Bronchial epithelial cell (primary cell): Measurements from ENCODE around the gene RASGEF1B. TPM values are rescaled to one million over a fixed set of nuclear protein-coding genes. Genes with fewer than 3 reads are reported as not detected.
A peak's percentile ranks its signal among the peaks of the same experiment; 100 is the strongest.

Source experiments
- DNase-seq: peaks from one replicate; pipeline ENCODE4 v3.0.0-alpha.2; 2010; ENCODE audit warnings: low read depth
- FAIRE-seq: peaks from 2 replicates; lab custom pipeline; 2011; peaks lifted over from hg19 to GRCh38; lab: Jason Lieb, UNC
- H3K27me3 ChIP-seq: 2 replicates; pipeline ENCODE4 v1.5.1; 2011; ENCODE audit warnings: low read length; ENCODE audit not compliant: control insufficient read depth, insufficient read depth
- H3K36me3 ChIP-seq: 2 replicates; pipeline ENCODE4 v1.5.1; 2011; ENCODE audit warnings: low read length; ENCODE audit not compliant: control insufficient read depth, insufficient read depth
- H3K4me3 ChIP-seq: 2 replicates; pipeline ENCODE4 v1.5.1; 2011; ENCODE audit warnings: mild to moderate bottlenecking, low read depth, low read length, control low read depth
- CTCF ChIP-seq: IDR thresholded peaks from 2 replicates; pipeline ENCODE4 v1.5.1; 2011; ENCODE audit warnings: mild to moderate bottlenecking, moderate library complexity, low read length, control low read depth, inconsistent platforms; ENCODE audit not compliant: insufficient read depth, severe bottlenecking
- total RNA-seq: library from RNA; depleted of rRNA; stranded (reverse); fragments of >200 nt; gene quantifications from 2 replicates; pipeline ENCODE4 v1.2.1, GENCODE V29; 2014

The RASGEF1B gene
- total RNA-seq, 1 donor from 2014 or later = 2.6 TPM

- peak; percentile 15 for TF ChIP-seq CTCF
- H3K36me3 ChIP-seq = no peaks in the 10 kb centered on the region
- peak overlapping the region; percentile 64 for H3K4me3 ChIP-seq
- FAIRE-seq = no peak
- H3K27me3 ChIP-seq = no peaks in the 10 kb centered on the region
- no peak for DNase-seq
These were observed 825 bp upstream of the RASGEF1B start for GRCh38 chr4:81472281-81473182.

GRCh38 chr4:81471298-81471587 is 464 bp downstream of the RASGEF1B start:
- no peak for TF ChIP-seq CTCF
- Histone ChIP-seq H3K36me3 (no peaks in the 10 kb centered on the region), H3K27me3 (no peaks in the 10 kb centered on the region), H3K4me3 (peak overlapping the region; percentile 64)
- DNase-seq = no peak
- no peak for FAIRE-seq

GRCh38 chr4:81470456-81471297 is 1.0 kb downstream of the RASGEF1B start:
- no peak for FAIRE-seq
- H3K36me3 ChIP-seq = no peaks in the 10 kb centered on the region
- peak overlapping the region; percentile 64 for H3K4me3 ChIP-seq
- H3K27me3 ChIP-seq = no peaks in the 10 kb centered on the region
- DNase-seq = peak; percentile 38
- TF ChIP-seq CTCF = no peak

GRCh38 chr4:81469781-81470455 is 1.8 kb downstream of the RASGEF1B start:
- no peak for DNase-seq
- no peak for FAIRE-seq
- H3K36me3 ChIP-seq = no peaks in the 10 kb centered on the region
- TF ChIP-seq CTCF = no peak
- peak overlapping the region; percentile 64 for H3K4me3 ChIP-seq
- H3K27me3 ChIP-seq = no peaks in the 10 kb centered on the region

- no peak for FAIRE-seq
- TF ChIP-seq CTCF = no peak
These were observed 3.0 kb downstream of the RASGEF1B start for GRCh38 chr4:81468678-81469077.

More at GRCh38 chr4:81468678-81469077, 3.0 kb downstream of the RASGEF1B start:
- no peak for DNase-seq
- H3K4me3 ChIP-seq = no peak overlapping the region
- no peaks in the 10 kb centered on the region for H3K36me3 ChIP-seq
- no peaks in the 10 kb centered on the region for H3K27me3 ChIP-seq
